Activated CD4-positive, alpha-beta T cell treated with anti-CD3 and anti-CD28 coated beads, Interleukin-2, amount 50 U/mL, for 1 hour (primary cell): Measurements from ENCODE around the gene DNAH1.
"Not testable (repeated sequence)": the region's sequence is repeated elsewhere in the genome, so short reads cannot be mapped to it uniquely, and the experiment has no call there.

Experiments used
- DNase-seq: peaks from one replicate; pipeline ENCODE4 v3.0.0-alpha.2; 2020

Gene DNAH1

DNA sequence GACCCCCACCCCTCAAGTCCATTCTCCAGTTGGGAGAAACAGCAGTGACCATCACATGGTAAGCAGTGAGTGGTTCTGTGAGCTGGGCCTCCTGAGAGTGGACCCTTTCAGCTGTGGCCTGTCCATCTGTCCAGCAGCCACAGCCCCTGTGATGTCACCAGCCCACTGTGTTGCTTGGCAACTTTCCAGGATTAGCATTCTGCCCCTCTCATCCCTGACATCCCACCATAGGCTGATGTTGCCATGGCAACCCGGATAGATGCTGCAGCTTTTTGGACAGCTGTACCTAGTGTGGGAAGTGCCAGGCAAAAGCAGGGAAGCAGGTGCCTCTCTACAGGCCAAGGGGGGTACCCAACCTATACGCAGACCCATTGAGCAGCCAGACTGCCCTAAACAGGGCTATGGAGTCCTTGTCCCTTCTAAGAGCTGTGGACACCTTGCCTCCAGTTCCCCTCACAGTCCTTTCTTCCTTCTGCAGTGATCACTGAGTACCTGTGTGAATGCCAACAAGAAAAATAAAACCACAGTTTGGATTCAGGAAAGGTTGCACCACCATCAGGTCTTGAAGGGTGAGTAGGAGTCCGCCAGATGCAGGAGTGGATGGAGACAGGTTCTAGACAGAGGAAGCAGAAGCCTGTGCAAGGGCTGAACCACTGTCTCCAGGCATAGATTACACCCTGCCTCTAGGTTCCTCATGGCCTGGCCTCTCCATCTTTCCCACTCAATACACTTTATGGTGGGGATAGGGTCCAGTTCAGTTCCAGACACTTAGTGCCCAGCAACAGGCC lies at the start of gene DNAH1:
DNAH1 (plus strand) TSS at position 343 of the 788 bp plus-strand sequence. CDS start 6,124 bp downstream, outside the sequence.
- DNase-seq = no peak

DNA sequence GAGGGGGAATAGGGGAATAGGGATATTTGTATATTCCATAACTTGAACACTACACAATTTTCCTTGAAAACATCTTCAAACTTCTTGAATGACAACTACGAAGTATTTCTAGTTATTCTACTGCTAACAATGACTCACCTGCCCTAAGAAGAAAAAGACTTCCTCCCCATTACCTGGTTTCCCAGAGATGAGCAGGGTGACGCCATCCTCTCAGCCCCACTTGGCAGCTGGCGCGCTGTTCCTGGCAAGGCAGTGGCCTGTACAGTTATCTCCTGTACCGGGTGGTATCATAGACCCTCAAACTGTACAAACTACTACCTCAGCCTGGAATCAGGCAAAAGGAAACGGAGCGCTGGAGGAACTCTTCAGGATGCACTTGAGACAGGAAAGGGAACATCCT lies 48.1 kb upstream of the DNAH1 start:
- peak; percentile 55 for DNase-seq

DNA sequence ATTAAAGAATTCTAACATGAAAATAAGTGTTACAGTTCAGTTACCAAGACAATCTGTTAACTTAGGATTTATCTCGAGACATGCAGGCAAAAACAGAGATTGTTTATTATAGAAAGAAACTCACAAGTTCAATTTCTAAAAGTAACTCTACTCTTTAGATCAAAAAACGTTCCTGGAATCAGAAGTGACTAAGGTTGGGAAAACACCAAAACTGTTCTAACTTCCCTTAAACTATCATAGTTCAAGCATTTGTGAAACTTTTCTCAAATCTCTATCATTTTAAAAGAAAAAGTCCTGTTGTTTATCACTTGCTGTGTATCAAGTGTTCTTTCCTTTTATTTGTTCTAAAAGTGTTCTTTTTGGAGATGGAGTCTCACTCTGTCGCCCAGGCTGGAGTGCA lies 46.3 kb upstream of the DNAH1 start:
- no peak for DNase-seq

DNA sequence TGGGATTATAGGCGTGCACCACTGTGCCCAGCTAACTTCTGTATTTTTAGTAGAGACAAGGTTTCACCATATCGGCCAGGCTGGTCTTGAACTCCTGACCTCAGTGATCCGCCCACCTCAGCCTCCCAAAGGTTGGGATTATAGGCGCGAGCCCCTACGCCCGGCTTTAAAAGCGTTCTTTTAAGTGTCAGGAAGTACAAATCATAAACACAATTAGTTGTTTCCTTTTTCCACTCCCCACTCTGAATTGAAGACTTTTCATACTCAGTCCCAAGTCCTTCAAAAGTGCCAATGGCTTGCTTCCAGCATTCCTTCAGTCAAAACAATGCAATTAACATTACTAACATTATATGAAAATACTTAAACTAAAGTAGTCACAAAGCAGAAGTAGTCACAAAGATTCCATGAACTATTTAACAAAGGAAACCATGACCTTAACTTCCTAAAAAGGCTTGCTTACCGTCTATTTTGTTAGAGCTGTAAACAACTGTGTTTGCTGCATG lies 45.8 kb upstream of the DNAH1 start:
- DNase-seq = no peak

DNA sequence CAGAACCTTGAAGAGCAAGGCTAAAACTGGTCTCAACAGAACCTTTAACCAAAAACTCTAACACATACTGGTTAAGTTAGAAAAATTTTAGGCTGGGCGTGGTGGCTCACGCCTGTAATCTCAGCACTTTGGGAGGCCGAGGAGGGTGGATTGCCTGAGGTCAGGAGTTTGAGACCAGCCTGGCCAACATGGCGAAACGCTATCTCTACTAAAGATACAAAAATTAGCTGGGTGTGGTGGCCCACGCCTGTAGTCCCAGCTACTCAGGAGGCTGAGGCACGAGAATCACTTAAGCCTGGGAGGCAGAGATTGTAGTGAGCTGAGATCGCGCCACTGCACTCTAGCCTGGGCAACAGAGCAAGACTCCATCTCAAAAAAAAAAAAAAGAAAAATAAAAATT lies 43.9 kb upstream of the DNAH1 start:
- DNase-seq = not testable (repeated sequence)

DNA sequence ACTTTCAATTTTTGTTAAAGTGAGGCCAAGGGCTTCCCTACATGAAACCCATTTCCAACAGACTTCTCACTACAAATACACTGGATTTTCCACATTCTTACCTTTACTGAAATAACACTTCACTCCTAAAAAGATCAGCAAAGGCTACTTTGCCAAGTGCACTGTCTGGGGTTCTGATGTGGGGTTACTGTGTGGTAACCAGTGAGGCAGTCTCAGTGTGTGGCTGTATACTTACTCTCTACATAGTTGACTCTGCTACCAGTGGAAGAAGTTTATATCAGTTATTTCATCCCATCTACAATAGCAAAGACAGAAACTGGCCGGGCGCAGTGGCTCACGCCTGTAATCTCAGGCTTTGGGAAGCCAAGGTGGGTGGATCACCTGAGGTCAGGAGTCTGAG lies 43.3 kb upstream of the DNAH1 start:
- no peak for DNase-seq

DNA sequence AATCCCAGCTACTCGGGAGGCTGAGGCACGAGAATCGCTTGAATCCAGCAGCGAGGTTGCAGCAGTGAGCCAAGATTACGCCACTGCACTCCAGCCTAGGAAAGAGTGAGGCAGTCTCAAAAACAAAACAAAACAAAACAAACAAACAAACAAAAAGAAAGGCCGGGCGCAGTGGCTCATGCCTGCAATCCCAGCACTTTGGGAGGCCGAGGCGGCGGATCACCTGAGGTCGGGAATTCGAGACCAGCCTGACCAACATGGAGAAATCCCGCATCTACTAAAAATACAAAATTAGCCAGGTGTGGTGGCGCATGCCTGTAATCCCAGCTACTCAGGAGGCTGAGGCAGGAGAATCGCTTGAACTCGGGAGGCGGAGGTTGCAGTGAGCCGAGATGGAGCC lies 41.3 kb upstream of the DNAH1 start:
- DNase-seq = not testable (repeated sequence)

DNA sequence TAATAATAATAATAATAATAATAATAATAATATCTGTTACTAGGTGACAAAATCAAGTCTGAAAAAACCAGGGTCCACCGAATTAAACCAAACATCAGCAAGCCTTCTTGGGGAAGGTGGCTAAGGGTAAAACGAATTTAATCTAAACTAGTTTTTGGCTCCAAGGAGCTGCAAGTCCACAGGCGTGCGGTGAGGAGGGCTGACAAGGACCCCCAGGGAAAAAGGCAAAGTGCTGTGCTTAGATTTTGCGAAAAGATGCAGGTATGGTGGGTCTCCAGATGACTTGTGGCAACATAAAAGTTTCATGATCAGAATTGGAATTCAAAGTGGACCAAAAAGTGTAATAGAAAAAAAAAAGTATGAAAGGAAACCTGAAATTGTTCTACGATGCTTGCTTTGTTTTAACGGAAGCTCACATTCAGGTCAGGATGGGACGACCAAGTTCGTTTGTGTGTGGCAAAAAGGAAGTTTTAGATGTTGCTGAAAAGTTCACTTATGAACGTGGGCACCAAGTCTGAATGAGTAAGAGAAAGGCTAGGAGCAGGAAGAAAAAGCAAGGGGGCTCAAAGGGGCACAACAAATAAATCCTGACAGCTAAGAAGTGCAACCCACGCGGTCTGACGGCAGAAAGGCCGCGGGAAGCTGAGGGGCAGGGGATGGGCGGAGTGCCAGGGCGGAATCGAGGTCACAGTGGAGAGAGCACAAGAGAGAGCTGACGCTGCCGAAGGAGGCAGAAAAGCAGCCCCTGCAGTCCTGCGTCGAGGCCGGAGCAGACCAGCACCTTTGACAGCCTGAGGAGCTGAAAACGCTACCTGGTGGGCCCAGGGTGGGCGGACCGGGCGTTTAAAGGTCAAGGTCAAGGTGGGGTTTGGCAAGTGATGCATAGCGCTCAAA lies 38.8 kb upstream of the DNAH1 start:
- DNase-seq = peak; percentile 63

DNA sequence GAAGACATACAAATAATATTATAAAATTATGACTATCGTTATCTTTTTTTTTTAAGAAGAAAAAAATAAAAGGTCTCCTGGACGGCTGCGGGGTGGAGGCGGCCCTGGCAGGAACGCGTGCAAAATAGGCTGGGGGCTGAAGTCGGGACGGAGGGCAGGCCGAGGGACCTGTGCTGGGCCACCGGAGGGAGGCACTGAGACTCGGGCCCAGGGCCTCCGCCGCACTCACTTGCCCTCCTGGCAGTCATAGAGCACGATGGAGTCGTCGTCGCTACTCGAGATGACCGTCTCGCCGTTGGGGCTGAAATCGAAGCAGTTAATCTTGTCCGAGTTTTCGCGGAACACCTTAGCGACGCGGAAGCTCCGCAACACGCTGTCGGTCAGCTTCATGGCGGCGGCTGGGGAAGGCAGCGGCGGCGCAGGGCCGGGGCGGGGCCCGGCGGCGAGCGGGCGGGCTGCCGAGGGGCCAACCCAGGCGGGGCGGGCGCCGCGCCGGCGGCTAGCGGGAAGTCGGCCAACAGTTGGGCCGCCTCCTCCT lies 38.1 kb upstream of the DNAH1 start:
- DNase-seq = peak; percentile 56

DNA sequence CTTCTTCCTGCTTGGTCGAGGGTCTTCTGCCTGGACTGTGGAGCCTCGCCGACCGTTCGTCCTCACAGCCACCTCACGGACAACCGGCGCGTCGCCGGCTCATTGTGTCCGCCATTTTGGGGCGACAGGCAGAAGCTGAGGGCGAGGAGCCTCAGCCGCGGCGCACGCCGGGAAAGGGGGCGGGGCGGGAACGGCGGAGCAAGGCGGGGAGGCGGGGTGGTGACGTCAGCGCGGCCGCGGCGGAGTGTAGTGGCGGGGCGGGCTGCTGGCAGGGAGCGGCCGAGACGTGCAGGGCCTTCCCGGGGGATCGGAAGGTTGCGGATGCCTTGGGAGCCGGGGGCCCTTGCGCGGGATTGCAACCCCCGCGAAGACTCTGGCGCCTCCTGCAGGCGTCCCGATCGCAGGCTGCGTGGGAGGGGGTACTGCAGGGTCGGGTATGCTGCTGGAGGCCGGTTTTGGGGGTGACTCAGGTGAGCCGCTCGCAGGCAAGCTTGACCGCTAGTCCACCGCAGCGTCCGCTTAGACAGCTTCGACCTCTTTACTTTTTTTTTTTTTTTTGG lies 37.5 kb upstream of the DNAH1 start, which contains the start of gene WDR82:
WDR82 (minus strand) TSS at position 140 of the 560 bp plus-strand sequence. CDS start 288 bp downstream, outside the sequence.
- peak; percentile 98 for DNase-seq

DNA sequence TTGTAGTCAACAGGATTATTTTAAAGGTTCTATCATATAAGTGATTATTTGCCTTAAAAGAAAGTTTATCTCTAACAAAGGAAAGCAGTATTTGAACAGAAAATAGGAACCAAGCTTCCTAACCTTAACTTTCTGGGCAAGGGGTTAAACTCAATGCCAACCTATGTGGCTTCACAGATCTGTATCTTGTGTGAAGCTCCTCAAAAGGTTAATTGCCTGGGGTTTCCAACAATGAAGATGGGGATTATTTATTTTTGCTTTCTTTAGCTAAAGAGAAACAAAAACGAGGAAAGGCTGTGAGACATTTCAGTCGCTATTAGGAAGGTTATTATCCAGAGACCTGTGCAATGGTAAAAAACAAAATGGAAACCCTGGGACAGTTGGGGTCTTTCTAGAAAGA lies 36.5 kb upstream of the DNAH1 start:
- no peak for DNase-seq

DNA sequence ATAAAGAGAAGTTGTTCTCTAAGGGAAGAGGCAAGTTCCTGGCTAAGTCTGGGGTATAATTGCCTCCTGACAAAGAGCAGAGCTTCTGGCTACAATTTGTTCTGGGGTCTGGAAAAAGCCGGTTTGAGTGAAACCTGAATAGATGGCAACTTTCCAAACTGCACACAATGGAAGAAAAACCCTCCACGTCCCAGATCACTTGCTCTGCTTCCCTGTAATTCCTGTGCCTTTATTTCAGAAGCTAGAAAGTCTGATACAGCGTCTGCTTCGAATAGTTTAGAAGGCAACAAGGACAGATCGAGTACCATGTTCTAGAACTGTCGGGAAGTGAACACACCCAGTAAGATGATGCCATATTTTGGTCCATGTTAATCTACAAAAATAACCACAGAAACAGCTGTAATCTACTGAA lies 36.1 kb upstream of the DNAH1 start:
- DNase-seq = no peak

DNA sequence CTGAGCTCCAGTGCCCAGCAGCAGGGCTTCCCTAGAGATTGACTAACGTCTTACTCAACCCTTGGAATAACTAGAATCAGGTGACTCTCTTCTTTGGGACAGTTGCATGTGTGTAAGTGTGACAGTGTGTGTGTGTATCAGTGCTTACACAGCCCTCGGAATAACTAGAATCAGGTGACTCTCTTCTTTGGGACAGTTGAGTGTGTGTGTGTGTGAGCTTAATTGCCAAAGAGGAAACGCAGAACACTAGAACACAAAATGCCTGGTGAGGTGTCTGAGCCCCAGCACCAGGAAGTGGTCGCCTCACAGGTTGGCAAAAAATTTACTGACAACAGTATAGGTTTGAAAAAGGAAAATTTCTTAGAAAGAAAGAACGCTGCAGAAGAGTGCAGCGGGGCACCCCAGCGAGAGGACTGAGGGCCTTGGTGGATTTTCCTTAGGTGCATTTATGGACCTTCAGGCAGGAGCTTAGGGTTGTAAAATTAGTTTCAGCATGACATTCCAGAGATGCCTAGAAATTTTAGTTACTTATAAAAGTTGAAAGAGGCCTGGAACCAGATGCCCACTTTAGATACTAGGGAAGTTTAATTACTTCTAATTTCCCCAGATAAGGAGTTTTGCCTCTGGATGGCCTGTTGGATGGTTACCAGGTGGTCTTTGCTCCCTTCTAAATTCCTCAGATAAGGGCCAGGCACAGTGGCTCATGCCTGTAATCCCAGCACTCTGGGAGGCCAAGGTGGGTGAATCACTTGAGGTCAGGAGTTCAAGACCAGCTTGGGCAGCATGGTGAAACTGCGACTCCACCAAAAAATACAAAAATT lies 33.9 kb upstream of the DNAH1 start:
- DNase-seq = peak; percentile 32

DNA sequence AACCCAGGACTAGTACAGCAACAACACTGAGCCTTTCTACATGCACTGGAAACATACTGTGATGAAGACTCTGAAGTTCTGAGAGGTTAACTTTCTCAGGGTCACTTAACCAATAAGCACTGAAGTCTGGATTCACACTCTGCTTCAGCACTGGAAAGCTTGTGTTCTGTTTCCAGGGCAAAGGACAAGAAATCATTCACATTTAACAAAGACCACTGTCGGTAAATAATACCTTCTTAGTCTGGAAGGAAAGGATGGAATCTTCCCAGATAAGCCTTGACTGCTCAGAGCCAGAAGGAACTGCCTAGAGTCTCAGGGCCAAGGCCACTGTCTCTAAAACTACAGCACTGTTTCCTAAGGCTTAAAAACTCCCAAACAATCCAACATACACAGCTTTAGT lies 32.8 kb upstream of the DNAH1 start:
- DNase-seq = no peak

DNA sequence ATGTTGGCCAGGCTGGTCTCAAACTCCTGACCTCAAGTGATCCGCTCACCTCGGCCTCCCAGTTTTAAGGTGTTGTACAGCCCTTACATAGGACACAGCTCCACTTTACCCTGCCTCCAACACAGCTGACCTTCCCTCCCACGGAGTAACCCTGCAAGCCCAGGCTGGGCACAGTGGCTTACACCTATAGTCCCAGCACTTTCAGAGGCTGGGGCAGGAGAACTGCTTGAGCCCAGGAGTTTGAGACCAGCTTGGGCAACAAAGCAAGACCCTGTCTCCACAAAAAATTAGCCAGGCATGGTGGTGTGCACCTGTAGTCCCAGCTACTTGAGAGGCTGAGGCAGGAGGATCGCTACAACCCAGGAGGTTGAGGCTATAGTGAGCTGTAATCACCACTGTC lies 32.1 kb upstream of the DNAH1 start:
- DNase-seq = not testable (repeated sequence)

DNA sequence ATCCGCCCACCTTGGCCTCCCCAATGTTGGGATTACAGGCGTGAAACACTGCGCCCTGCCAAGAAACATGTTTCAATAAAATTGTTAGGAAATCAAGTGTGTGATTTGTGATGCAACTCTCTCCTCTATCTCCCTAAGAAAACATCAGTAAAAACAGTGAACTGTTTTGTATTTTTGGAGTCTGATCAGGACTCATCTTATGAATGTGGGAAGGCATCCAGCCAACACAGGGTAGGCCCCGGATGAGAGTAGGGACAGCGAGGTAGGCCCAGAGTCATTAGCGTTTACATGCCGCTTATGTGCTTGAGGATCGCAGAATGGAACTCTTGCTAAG lies 29.4 kb upstream of the DNAH1 start:
- DNase-seq = no peak

DNA sequence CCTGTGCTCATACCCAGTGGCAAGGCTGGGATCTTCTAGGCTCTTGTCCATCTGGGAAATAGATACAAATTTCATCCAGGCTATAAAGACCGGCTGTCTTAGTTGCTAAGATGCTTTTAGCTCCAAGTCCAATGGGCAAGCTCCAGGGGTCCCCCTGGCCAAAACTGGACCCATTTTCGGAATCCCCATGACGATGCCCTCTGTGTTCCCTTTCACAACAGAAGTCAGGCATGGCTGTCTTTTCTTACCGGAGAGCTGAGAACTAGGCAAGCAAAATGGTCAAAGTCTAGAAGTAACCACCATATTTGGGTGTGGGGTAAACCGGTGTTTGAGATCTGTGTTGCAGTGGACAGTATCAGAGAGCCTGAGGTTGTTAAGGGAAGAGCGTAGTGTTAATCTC lies 27.4 kb upstream of the DNAH1 start:
- DNase-seq = no peak

DNA sequence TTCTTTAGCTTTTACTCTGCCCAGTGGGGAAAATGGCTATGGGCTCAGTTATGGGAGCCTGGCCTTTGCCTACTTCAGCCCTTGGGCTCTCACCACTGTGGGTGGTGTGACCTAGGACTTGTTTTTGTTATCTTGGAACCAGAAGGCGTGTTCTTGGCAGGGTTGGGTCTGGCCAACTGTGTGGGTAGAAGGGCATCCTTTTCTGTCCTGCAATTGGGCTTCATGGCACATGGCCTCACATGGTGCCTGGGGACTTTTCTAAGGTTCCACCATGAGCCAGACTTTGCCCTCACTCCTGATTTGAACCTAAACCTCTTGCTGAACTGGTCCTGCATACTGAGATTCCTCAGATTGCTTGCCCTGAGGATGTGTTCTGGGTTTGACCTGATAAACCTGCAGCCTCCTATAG lies 26.8 kb upstream of the DNAH1 start:
- no peak for DNase-seq

DNA sequence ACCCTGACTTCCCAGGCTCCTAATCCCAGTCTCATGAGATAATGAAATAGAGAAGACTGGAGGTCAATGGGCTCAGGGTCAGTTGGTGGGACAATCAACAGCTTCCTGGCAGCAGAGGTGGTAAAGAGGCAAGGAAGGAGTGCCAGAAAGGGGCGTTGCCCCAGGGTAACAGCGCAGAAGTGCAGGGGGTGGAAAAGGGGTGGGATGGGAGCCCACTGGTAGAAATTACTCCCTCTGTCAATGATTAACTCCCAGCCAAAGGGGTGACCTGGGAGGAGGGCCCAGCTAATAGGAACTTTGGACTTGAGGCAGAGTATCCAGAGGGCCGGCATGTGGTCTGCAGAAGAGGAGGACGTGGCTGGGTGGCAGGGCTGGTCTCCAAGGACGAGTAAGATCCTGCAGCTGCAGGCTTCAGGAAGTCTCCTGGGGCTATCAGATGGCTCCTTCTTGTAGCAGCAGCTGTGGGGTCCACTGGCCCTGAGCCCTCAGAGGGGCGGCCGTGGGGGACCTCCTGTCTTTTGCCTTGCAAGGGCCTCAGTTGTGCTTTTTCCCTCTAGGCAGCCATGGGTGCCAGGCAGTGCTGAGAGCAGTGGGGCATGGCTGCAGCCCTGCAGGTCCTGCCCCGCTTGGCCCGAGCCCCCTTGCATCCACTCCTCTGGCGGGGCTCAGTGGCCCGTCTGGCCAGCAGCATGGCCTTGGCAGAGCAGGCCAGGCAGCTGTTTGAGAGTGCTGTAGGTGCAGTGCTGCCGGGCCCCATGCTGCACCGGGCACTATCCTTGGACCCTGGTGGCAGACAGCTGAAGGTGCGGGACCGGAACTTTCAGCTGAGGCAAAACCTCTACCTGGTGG lies 26.1 kb upstream of the DNAH1 start:
- no peak for DNase-seq

DNA sequence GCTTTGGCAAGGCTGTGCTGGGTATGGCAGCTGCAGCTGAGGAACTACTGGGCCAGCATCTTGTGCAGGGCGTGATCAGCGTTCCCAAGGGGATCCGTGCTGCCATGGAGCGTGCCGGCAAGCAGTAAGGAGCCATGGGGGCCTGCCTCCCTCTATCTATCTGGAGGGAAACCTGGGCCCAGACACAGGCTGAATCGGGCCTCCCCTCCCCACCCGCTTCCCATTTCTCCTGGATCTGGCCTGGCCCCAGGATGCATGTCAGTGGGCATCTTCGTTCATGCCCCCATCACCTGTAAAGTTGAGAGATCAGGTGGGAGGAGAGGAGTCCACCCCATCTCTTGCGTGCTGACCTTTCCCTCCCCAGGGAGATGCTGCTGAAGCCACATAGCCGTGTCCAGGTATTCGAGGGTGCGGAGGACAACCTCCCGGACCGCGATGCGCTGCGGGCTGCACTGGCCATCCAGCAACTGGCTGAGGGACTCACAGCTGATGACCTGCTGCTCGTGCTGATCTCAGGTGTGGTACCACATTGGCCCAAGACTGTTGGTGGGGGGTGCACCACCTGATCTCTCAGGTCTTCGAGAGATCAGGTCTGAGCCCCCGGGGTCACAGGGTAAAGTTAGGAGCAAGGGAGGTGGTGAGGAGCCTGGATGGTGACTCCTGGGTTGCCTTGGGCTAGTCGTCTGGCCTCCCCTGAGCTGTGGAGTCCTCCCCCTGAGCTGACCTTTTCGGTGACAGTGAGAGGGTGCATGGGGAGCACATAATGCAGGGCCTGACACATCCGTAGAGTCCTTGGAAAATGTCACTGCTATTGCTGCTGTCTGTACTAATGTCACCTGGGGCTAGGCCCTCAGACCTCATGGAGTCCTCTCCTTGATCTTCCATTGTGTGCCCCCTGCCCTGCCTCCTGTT lies 25.3 kb upstream of the DNAH1 start:
- DNase-seq = no peak
